Neuron (in vitro differentiated cells): ENCODE measurements around the gene NUDT3.
"Not testable (repeated sequence)": the region's sequence is repeated elsewhere in the genome, so short reads cannot be mapped to it uniquely, and the experiment has no call there.

Source experiments
- H2AFZ ChIP-seq: one replicate; pipeline ENCODE4 v1.6.1; 2013; ENCODE audit warnings: low read depth, mild to moderate bottlenecking, inconsistent platforms, low read length, moderate library complexity
- H3K27me3 ChIP-seq: one replicate; pipeline ENCODE4 v1.6.1; 2013; ENCODE audit warnings: low read length; ENCODE audit not compliant: insufficient read depth
- H3K36me3 ChIP-seq: one replicate; pipeline ENCODE4 v1.6.1; 2013; ENCODE audit warnings: low read length; ENCODE audit not compliant: insufficient read depth
- H3K4me1 ChIP-seq: one replicate; pipeline ENCODE4 v1.6.1; 2013; ENCODE audit warnings: low read length; ENCODE audit not compliant: insufficient read depth
- H3K4me3 ChIP-seq: 2 replicates; pipeline ENCODE4 v1.5.1; 2013; ENCODE audit warnings: mild to moderate bottlenecking, low read length, moderate library complexity
- H3K9me3 ChIP-seq: one replicate; pipeline ENCODE4 v1.6.1; 2013; ENCODE audit warnings: low read length

Gene NUDT3

DNA sequence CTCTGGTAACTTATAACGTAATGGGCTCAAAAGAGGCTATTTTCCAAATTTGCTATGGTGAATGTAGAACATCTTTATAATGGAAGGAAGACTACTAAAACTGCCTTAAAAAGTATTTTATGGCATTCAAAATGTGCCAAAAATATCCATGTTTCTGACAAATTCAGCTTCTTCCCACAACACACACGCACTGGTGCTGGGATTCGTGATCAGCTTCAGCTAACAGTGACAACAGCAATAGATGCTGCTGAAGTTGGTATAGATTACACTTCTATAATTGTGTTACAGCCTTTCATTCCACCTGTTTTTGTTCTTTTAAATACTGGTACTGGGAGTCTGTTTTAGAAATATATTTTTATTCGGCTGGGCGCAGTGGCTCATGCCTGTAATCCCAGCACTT lies 19.0 kb downstream of the NUDT3 start:
- no peaks in the 10 kb centered on the region for H3K27me3 ChIP-seq
- H3K9me3 ChIP-seq = peaks cover 2% of the 10 kb centered on the region
- H3K4me1 ChIP-seq = no peaks in the 10 kb centered on the region
- H2AFZ ChIP-seq = no peak overlapping the region
- peaks cover 6% of the 10 kb centered on the region for H3K36me3 ChIP-seq
- no peak overlapping the region for H3K4me3 ChIP-seq

DNA sequence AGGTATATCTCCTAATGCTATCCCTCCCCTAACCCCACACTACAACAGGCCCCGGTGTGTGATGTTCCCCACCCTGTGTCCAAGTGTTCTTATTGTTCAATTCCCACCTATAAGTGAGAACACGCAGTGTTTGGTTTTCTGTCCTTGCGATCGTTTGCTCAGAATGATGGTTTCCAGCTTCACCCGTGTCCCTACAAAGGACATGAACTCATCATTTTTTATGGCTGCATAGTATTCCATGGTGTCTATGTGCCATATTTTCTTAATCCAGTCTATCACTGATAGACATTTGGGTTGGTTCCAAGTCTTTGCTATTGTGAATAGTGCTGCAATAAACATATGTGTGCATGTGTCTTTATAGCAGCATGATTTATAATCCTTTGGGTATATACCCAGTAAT lies 20.6 kb downstream of the NUDT3 start:
- not testable (repeated sequence) for H3K4me1 ChIP-seq, H3K4me3 ChIP-seq, H2AFZ ChIP-seq, H3K36me3 ChIP-seq, H3K9me3 ChIP-seq, H3K27me3 ChIP-seq

DNA sequence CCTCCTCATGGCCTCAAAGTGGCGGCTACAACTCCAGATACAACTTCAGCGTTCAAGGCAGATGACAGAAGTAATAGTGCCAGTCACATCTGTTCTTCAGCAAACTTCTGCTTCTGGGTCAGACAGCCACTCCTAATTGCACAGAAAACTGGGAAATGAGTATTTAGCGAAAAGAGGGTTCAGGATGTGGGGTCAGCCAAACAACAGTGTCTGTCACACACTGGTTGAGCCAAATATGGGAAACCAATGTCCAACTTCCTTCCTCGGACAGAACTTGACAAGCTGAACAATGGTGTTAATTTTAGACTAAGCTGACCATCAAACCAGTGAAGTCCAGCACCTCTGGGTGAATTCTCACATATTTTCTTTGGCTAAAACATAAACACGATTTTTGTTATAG lies 22.1 kb downstream of the NUDT3 start:
- no peak overlapping the region for H2AFZ ChIP-seq
- no peaks in the 10 kb centered on the region for H3K4me1 ChIP-seq
- H3K27me3 ChIP-seq = no peaks in the 10 kb centered on the region
- peaks cover 2% of the 10 kb centered on the region for H3K9me3 ChIP-seq
- H3K36me3 ChIP-seq = peaks cover 6% of the 10 kb centered on the region
- no peak overlapping the region for H3K4me3 ChIP-seq

DNA sequence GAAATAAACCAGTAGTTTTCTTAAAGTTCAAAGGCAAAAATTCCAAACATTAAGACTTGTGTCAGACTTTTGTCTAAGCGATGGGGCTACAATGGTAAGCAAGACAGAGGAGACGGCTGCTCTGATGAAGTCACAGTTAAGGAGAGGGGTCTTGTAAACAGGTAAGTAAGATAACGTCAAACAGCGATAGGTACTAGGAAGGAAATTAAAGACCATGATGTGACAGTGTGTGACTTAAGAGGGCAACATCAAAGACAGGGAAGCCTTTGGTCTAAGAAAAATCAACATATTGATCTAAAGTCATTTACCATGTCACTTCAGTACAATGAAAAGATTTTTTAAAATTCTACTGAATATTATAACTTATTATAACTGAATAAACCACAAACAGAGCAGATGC lies 23.1 kb downstream of the NUDT3 start:
- H3K27me3 ChIP-seq = no peaks in the 10 kb centered on the region
- H3K4me3 ChIP-seq = no peak overlapping the region
- peaks cover 2% of the 10 kb centered on the region for H3K9me3 ChIP-seq
- H3K36me3 ChIP-seq = peaks cover 6% of the 10 kb centered on the region
- no peak overlapping the region for H2AFZ ChIP-seq
- no peaks in the 10 kb centered on the region for H3K4me1 ChIP-seq

DNA sequence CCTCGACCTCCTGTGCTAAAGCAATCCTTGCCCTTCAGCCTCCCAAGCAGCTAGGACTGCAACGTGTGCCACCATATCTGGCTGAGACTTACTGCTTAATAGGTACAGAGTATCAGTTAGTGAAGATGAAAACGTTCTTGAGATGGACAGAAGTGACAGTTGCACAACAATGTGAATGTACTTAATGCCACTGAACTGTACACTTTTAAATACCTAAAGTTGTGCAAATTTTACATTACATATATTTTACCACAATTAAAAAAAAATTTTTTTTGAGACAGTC lies 25.9 kb downstream of the NUDT3 start:
- no peak overlapping the region for H2AFZ ChIP-seq
- H3K4me3 ChIP-seq = no peak overlapping the region
- H3K36me3 ChIP-seq = peaks cover 6% of the 10 kb centered on the region
- H3K27me3 ChIP-seq = no peaks in the 10 kb centered on the region
- peaks cover 7% of the 10 kb centered on the region for H3K4me1 ChIP-seq
- H3K9me3 ChIP-seq = peaks cover 2% of the 10 kb centered on the region

DNA sequence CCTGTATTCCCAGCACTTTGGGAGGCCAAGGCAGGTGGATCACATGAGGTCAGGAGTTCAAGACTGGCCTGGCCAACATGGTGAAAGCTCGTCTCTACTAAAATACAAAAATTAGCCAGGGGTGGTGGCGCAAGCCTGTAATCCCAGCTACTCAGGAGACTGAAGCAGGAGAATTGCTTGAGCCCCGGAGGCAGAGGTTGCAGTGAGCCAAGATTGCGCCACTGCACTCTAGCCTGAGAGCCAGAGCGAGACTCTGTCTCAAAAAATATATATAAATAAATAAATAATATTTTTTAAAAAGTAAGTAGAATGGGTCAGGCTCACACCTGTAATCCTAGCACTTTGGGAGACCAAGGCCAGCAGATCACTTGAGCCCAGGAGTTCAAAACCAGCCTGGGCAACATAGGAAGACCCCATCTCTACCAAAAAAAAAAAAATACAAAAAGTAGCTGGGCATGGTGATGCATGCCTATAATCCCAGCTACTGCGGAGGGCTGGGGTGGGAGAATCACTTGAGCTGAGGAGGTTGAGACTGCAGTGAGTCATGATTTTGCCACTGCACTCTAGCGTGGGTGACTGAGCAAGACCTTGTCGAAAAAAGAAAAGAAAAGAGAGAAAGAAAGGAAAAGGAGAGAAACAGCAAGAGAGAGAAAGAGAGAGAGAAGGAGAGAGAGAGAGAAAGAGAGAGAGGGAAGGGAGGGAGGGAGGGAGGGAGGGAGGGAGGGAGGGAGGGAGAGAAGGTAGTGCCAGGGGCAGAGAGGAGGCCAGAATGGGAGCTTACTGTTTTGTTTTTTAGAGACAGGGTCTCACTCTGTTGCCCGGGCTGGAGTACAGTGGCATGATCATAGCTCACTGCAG lies 26.5 kb downstream of the NUDT3 start:
- not testable (repeated sequence) for H3K36me3 ChIP-seq, H2AFZ ChIP-seq, H3K9me3 ChIP-seq

DNA sequence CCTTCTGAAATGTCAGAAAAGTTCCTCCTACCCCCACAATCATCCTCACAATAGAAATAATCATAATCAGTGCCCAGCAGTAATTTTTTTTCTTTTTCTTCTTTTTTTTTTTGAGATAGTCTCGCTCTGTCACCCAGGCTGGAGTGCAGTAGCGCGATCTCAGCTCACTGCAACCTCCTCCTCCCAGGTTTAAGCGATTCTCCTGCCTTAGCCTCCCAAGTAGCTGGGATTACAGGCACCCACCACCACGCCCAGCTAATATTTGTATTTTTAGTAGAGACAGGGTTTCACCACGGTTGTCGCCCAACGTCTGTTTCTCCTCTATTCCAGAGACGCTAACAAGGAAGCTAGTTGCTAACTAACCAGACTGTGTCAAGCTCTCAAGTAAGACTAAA lies 28.8 kb downstream of the NUDT3 start:
- not testable (repeated sequence) for H3K4me1 ChIP-seq, H2AFZ ChIP-seq, H3K36me3 ChIP-seq, H3K27me3 ChIP-seq, H3K9me3 ChIP-seq, H3K4me3 ChIP-seq

More for the DNA sequence above, 26.5 kb downstream of the NUDT3 start:
- H3K4me3 ChIP-seq, H3K4me1 ChIP-seq, H3K27me3 ChIP-seq: not testable (repeated sequence)

DNA sequence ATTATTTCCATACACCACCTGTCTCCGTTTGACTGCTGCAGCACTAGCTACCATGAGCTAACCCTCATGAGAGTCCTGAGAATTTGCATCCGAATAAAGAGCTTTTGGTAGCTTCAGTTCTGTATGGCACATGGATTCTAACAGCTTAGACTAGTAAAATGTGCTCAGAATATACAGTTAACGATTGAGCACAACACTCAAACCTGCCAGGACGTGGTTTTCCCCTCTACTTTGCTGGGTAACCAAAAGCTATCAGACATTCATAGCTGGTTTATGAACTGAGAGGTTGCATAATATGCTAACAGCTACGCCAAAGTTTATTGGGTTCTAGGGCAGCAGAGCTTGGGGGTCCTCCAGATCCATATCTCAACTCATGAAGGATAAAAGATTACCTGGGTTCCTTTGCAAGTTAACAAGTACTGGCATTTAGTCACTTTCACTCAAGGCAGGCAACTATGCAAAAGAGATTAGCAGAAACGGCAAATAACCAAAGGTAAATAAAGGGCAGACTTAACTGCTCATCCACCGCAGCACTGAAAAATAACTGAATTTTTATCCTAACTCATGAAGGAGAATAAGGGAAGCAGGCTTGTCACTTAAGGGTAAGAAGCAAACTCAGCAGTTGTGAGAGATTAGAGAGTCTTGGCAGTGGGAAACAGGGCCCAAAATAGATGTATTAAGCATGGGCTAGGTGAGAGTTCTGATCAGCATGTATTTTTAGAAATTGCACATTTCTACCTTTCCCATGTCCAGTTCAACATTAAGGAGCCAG lies 29.4 kb downstream of the NUDT3 start:
- Histone ChIP-seq H3K36me3 (no peaks in the 10 kb centered on the region), H3K27me3 (no peaks in the 10 kb centered on the region), H3K4me3 (no peak overlapping the region), H3K4me1 (peaks cover 7% of the 10 kb centered on the region), H3K9me3 (no peaks in the 10 kb centered on the region), H2AFZ (no peak overlapping the region)

DNA sequence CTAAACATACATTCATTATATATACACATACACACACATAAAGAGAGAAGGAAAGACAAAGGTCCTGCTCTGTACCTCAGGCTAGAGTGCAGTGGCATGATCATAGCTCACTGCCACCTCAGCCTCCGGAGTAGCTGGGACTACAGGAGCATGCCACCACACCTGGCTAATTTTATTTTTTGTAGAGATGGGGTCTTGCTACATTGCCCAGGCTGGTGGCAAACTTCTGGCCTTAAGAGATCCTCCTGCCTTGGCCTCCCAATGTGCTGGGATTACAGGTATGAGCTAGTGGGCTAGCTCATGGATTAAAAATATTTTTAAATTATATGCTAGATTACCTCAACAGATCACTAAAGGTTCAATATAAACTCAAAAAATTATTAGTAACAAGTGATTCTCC lies 30.3 kb downstream of the NUDT3 start:
- Histone ChIP-seq H3K9me3 (no peaks in the 10 kb centered on the region), H3K4me1 (peaks cover 7% of the 10 kb centered on the region), H2AFZ (no peak overlapping the region), H3K4me3 (no peak overlapping the region), H3K36me3 (no peaks in the 10 kb centered on the region), H3K27me3 (no peaks in the 10 kb centered on the region)

DNA sequence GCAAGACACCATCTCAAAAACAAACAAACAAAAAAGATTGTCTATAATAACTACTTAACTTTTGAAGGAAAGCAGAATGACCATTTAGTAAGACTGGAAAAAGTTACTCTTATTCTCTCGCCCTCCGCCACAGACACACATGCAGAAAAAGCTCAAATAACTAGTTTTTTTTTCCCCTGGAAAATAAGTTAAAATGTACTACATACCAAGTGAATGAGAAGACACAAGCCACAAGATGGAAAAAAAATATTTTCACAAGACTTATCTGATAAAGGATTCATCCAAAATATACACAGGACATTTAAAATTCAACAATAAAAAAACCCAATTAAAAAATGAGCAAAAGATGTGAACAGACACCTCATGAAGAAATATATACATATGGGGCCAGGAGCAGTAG lies 31.9 kb downstream of the NUDT3 start:
- no peaks in the 10 kb centered on the region for H3K9me3 ChIP-seq
- H3K4me1 ChIP-seq = peaks cover 7% of the 10 kb centered on the region
- no peaks in the 10 kb centered on the region for H3K27me3 ChIP-seq
- H3K36me3 ChIP-seq = no peaks in the 10 kb centered on the region
- H2AFZ ChIP-seq = no peak overlapping the region
- H3K4me3 ChIP-seq = no peak overlapping the region

DNA sequence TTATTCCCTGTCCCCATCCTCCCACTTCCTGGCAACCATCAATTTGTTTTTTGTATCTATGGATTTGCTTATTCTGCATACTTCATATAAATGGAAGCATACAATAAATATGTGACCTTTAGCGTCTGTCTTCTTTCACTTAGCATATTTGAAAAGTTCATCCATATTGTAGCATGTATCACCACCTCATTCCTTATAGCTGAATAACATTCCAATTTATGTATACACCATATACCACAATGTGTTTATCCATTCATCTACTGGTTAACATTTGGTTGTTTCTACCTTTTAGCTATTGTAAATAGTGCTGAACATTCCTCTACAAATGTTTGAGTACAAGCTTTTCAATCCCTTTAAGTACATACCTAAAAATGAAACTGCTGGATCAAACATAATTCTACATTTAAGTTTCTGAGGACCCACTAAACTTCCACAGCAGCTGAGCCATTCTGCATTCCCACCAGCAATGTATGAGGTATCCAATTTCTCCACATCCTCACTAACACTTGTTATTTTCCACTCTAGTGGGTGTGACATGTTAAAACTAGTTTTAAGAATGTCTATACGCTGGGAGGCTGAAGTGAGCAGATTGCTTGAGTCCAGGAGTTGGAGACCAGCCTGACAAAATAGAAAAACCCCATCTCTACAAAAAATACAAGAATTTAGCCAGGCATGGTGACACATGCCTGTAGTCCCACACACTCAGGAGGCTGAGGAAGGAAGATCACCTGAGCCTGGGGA lies 32.9 kb downstream of the NUDT3 start:
- H3K9me3 ChIP-seq = no peaks in the 10 kb centered on the region
- no peaks in the 10 kb centered on the region for H3K27me3 ChIP-seq
- H3K4me3 ChIP-seq = no peak overlapping the region
- peaks cover 7% of the 10 kb centered on the region for H3K4me1 ChIP-seq
- H3K36me3 ChIP-seq = no peaks in the 10 kb centered on the region
- H2AFZ ChIP-seq = no peak overlapping the region

DNA sequence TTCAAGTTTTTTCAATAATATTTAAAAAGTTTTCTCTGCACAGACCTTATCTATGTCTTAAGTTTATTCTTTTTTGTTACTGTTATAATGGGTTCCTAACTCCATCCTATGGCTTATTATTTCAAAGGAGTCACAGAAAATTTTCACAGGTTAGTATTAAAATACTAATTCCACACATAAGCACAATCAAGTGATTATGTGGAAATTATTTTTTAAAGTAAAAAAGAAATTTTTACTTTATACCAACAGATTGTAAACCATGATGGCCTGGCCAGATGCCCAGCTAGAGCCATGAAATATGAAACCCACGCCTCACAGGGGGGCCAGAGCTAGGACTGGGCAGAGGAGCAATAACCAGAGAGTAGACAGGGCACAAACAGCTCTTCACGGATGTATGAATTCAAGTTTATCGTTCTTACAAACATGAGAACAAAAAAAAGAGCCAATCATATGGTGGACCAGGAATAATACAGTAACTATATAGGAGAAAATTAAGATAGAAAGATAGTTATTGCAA lies 34.0 kb downstream of the NUDT3 start:
- Histone ChIP-seq H2AFZ (no peak overlapping the region), H3K4me3 (no peak overlapping the region), H3K9me3 (no peaks in the 10 kb centered on the region), H3K4me1 (peaks cover 7% of the 10 kb centered on the region), H3K36me3 (no peaks in the 10 kb centered on the region), H3K27me3 (no peaks in the 10 kb centered on the region)

DNA sequence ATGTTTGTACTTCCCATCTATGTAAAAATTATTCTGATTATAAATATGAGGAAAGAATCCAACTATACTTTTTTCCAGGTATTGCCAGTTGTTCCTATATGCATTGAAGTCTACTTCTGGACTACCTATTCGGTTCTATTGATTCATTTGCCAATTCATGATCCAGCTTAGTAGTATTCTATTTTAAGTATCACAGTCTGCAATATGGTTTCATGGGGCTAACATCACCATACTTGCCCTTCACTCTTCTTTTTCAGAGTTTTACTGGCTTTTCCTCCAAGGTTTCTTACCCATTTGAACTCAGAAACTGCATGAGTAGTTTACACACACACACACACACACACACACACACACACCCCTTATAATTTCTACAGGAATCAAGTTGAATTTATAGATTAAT lies 34.5 kb downstream of the NUDT3 start:
- Histone ChIP-seq H3K9me3 (no peaks in the 10 kb centered on the region), H3K4me1 (peaks cover 4% of the 10 kb centered on the region), H3K36me3 (no peaks in the 10 kb centered on the region), H3K4me3 (no peak overlapping the region), H3K27me3 (no peaks in the 10 kb centered on the region), H2AFZ (no peak overlapping the region)
